IMR-90 (cell line): ENCODE data around the gene TDG. TPM values are rescaled to one million over a fixed set of nuclear protein-coding genes. Genes with fewer than 3 reads are reported as not detected.

Source experiments
- ATAC-seq: fragments of 200-7000 bp; cut with Tn5 transposase; 2 replicates; pipeline ENCODE4 v1.9.1; 2020; ENCODE audit warnings: low read depth, mild to moderate bottlenecking, moderate library complexity
- BruUV-seq: library from RNA; stranded (reverse); fragments of 400-500 nt; replicated peaks from 2 replicates; lab custom pipeline; 2021; lab: Mats Ljungman, UMichigan
- CTCF ChIA-PET: fragments of 300-600 bp; formaldehyde crosslinking; extraction: SDS; loops from one replicate; lab custom pipeline; 2021; ENCODE audit warnings: antibody characterized with exemption; lab: Yijun Ruan, JAX
- POLR2A ChIA-PET: fragments of 300-600 bp; sonication (Branson Sonifier 250); formaldehyde crosslinking; loops from one replicate; lab custom pipeline; 2022; ENCODE audit warnings: antibody characterized with exemption; ENCODE audit not compliant: unreplicated experiment; lab: Charles Lee
- DNase-seq: peaks from one replicate; pipeline ENCODE4 v3.0.0; 2013
- H2AFZ ChIP-seq: replicated peaks from 2 replicates; pipeline ENCODE3; 2013; ENCODE audit warnings: low read length, mild to moderate bottlenecking; ENCODE audit not compliant: poor library complexity
- H2AK5ac ChIP-seq: 2 replicates; pipeline ENCODE4 v1.6.1; 2013; ENCODE audit warnings: low read depth, low read length, inconsistent platforms
- H2AK9ac ChIP-seq: replicated peaks from 2 replicates; pipeline ENCODE3; 2013; ENCODE audit warnings: mild to moderate bottlenecking, low read depth, low read length, moderate library complexity; ENCODE audit not compliant: poor library complexity
- H2BK120ac ChIP-seq: 2 replicates; pipeline ENCODE4 v1.6.1; 2013; ENCODE audit warnings: low read depth, low read length, inconsistent platforms
- H2BK15ac ChIP-seq: 3 replicates; pipeline ENCODE4 v1.6.1; 2013; ENCODE audit warnings: low read depth, low read length, inconsistent platforms
- H2BK20ac ChIP-seq: 2 replicates; pipeline ENCODE4 v1.6.1; 2013; ENCODE audit warnings: low read depth, mild to moderate bottlenecking, inconsistent platforms, low read length, moderate library complexity
- H2BK5ac ChIP-seq: 2 replicates; pipeline ENCODE4 v1.6.1; 2013; ENCODE audit warnings: mild to moderate bottlenecking, low read depth, low read length, inconsistent platforms; ENCODE audit not compliant: poor library complexity, severe bottlenecking
- H3K14ac ChIP-seq: replicated peaks from 2 replicates; pipeline ENCODE4 v1.6.1; 2013; ENCODE audit warnings: low read depth, low read length, inconsistent platforms
- H3K18ac ChIP-seq: 2 replicates; pipeline ENCODE4 v1.6.1; 2013; ENCODE audit warnings: low read depth, low read length, control low read depth
- H3K23ac ChIP-seq: 2 replicates; pipeline ENCODE4 v1.6.1; 2013; ENCODE audit warnings: low read depth, low read length, inconsistent platforms
- H3K27ac ChIP-seq: 2 replicates; pipeline ENCODE4 v1.5.1; 2013; ENCODE audit warnings: mild to moderate bottlenecking, control low read depth, low read length; ENCODE audit not compliant: insufficient read depth
- H3K27me3 ChIP-seq: 2 replicates; pipeline ENCODE4 v1.6.1; 2013; ENCODE audit warnings: low read length; ENCODE audit not compliant: control insufficient read depth, insufficient read depth
- H3K36me3 ChIP-seq: 2 replicates; pipeline ENCODE4 v1.6.1; 2013; ENCODE audit warnings: low read length, mixed read lengths; ENCODE audit not compliant: control insufficient read depth, insufficient read depth
- H3K4ac ChIP-seq: 2 replicates; pipeline ENCODE4 v1.6.1; 2013; ENCODE audit warnings: low read depth, low read length, inconsistent platforms
- H3K4me1 ChIP-seq: 2 replicates; pipeline ENCODE4 v1.6.1; 2013; ENCODE audit warnings: low read length, mixed read lengths; ENCODE audit not compliant: control insufficient read depth, insufficient read depth
- H3K4me2 ChIP-seq: 2 replicates; pipeline ENCODE4 v1.6.1; 2013; ENCODE audit warnings: low read depth, mild to moderate bottlenecking, control low read depth, low read length, moderate library complexity
- H3K4me3 ChIP-seq: 2 replicates; pipeline ENCODE4 v1.5.1; 2013; ENCODE audit warnings: low read depth, mild to moderate bottlenecking, control low read depth, low read length, moderate library complexity; ENCODE audit not compliant: insufficient read depth
- H3K56ac ChIP-seq: 2 replicates; pipeline ENCODE4 v1.6.1; 2013; ENCODE audit warnings: low read length, inconsistent platforms; ENCODE audit not compliant: insufficient read depth; ENCODE audit errors: extremely low read depth
- H3K79me1 ChIP-seq, 2 experiments: 2 replicates each; pipeline ENCODE4 v1.6.1; 2013; ENCODE audit warnings: low read length in 2 of 2, inconsistent platforms in 1 of 2, low read depth in 1 of 2
- H3K9ac ChIP-seq: 2 replicates; pipeline ENCODE4 v1.6.1; 2013; ENCODE audit warnings: low read depth, low read length, control low read depth
- H3K9me1 ChIP-seq: 2 replicates; pipeline ENCODE4 v1.6.1; 2013; ENCODE audit warnings: low read length, inconsistent platforms; ENCODE audit not compliant: insufficient read depth
- H3K9me3 ChIP-seq: 2 replicates; pipeline ENCODE4 v1.6.1; 2013; ENCODE audit warnings: low read length; ENCODE audit not compliant: control insufficient read depth, insufficient read depth
- H4K20me1 ChIP-seq: 2 replicates; pipeline ENCODE4 v1.6.1; 2013; ENCODE audit warnings: low read length, inconsistent platforms; ENCODE audit not compliant: insufficient read depth
- H4K5ac ChIP-seq: 2 replicates; pipeline ENCODE4 v1.6.1; 2013; ENCODE audit warnings: mild to moderate bottlenecking, low read depth, low read length, control low read depth
- H4K8ac ChIP-seq, 2 experiments: 2 replicates each; pipeline ENCODE4 v1.6.1; 2013; ENCODE audit warnings: low read depth in 2 of 2, low read length in 2 of 2, control low read depth in 1 of 2, inconsistent platforms in 1 of 2
- H4K91ac ChIP-seq: 2 replicates; pipeline ENCODE4 v1.6.1; 2013; ENCODE audit warnings: low read depth, low read length, inconsistent platforms; ENCODE audit not compliant: insufficient read depth
- BHLHE40 ChIP-seq: fragments of 150-350 bp; IDR thresholded peaks from 2 replicates; pipeline ENCODE4 v1.6.1; 2016; ENCODE audit warnings: mild to moderate bottlenecking, low read depth, low read length
- CHD1 ChIP-seq: IDR thresholded peaks from 2 replicates; pipeline ENCODE4 v1.6.1; 2012; ENCODE audit warnings: low read depth, low read length, improper control_type of control experiment
- FOS ChIP-seq: fragments of 150-350 bp; IDR thresholded peaks from 2 replicates; pipeline ENCODE4 v1.6.1; 2016; ENCODE audit warnings: low read depth, low read length
- MAFK ChIP-seq: IDR thresholded peaks from 2 replicates; pipeline ENCODE4 v1.6.1; 2012; ENCODE audit warnings: low read depth, low read length, improper control_type of control experiment
- MAZ ChIP-seq: IDR thresholded peaks from 2 replicates; pipeline ENCODE4 v1.6.1; 2012; ENCODE audit warnings: low read depth, mild to moderate bottlenecking, low read length, improper control_type of control experiment, moderate library complexity, borderline replicate concordance
- MXI1 ChIP-seq: IDR thresholded peaks from 2 replicates; pipeline ENCODE4 v1.6.1; 2012; ENCODE audit warnings: low read depth, mild to moderate bottlenecking, low read length, moderate library complexity, borderline replicate concordance
- NFE2L2 ChIP-seq: fragments of 150-350 bp; IDR thresholded peaks from 2 replicates; pipeline ENCODE4 v1.6.1; 2016; ENCODE audit warnings: low read depth, mild to moderate bottlenecking, low read length
- POLR2A ChIP-seq: IDR thresholded peaks from 2 replicates; pipeline ENCODE4 v1.6.1; 2012; ENCODE audit warnings: mild to moderate bottlenecking, low read depth, low read length
- RAD21 ChIP-seq: IDR thresholded peaks from 2 replicates; pipeline ENCODE4 v1.6.1; 2012; ENCODE audit warnings: low read length, improper control_type of control experiment
- RCOR1 ChIP-seq: IDR thresholded peaks from 2 replicates; pipeline ENCODE4 v1.6.1; 2012; ENCODE audit warnings: mild to moderate bottlenecking, low read length, improper control_type of control experiment; ENCODE audit not compliant: insufficient replicate concordance
- WGBS, 2 experiments: methylation state at CpG; one replicate each; pipeline versions ENCODE4 v1.1.5 to v1.1.7; 2013; ENCODE audit warnings: missing lambda C conversion rate in 2 of 2; ENCODE audit not compliant: insufficient read length in 1 of 2; ENCODE audit errors: extremely low coverage in 2 of 2; 5-methylcytosine and 5-hydroxymethylcytosine counted together
- dilution Hi-C: fragments of 300-500 bp; cut with HindIII; formaldehyde crosslinking; loops from one replicate; pipeline ENCODE4 v1.14.3; 2018; ENCODE audit warnings: low sequenced_read_pairs; ENCODE audit not compliant: unreplicated experiment
- in situ Hi-C: fragments of 300-500 bp; cut with MboI; formaldehyde crosslinking; loops from 3 replicates; pipeline ENCODE4 v1.14.3; 2019; ENCODE audit warnings: low sequenced_read_pairs, inconsistent platforms, mixed read lengths
- intact Hi-C: fragments of 100-400 bp; cut with micrococcal nuclease; formaldehyde crosslinking; loops from 2 replicates; pipeline ENCODE4 v1.10.0; 2022
- polyA plus RNA-seq, 3 experiments: library from polyadenylated mRNA; depleted of rRNA; stranded (reverse); fragments of >200 nt; gene quantifications; 2 replicates each; pipeline ENCODE4 v1.2.3, GENCODE V29; 2012; ENCODE audit warnings: low replicate concordance in 1 of 3
- total RNA-seq: library from RNA; depleted of rRNA; stranded (reverse); fragments of >200 nt; gene quantifications from 2 replicates; pipeline ENCODE4 v1.2.3, GENCODE V29; 2012
- TF ChIP-seq, protein P1 (sequence below): fragments of 150-350 bp; IDR thresholded peaks from 2 replicates; pipeline ENCODE4 v1.6.1; 2016; ENCODE audit warnings: low read depth, mild to moderate bottlenecking, low read length, moderate library complexity, borderline replicate concordance
- TF ChIP-seq, protein P2 (sequence below): fragments of 150-350 bp; IDR thresholded peaks from 2 replicates; pipeline ENCODE4 v1.6.1; 2017; ENCODE audit warnings: mild to moderate bottlenecking, antibody characterized with exemption, low read length, low read depth

Gene TDG
- total and polyA plus RNA-seq, 2 of the 4 experiments (the other 2 are of a cell fraction), result 14.0 to 14.7 TPM

DNA sequence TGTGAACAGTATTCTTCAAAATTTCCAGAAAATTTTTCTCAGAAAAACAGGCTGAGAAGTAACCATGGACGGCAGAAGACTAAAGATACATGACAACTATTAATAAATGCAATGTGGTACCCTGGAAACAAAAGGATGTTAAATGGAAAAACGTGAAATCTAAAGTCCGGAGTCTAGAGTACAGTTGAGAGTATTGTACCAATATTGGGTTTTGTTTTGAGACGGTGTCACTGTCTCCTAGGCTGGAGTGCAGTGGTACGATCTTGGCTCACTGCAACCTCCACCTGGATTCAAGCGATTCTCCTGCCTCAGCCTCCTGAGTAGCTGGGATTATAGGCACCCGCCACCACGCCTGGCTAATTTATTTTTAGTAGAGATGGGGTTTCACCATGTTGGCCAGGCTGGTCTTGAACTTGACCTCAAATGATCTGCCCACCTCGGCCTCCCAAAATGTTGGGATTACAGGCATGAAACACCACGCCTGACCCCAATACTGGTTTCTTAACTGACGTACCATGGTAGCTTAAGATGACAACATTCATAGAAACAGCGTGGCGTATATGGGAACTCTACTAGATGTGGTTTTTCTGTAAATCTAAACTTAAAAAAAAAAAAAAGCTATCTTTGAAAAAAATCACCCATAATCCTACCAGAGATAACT, 16.8 kb upstream of the TDG start:
- ChIA-PET POLR2A (interaction anchor here (0.5 kb wide), 1 partner anchor 15 kb away, joined by 3 read pairs; no protein-coding TSS in a partner anchor), CTCF (interaction anchor here (1.0 to 1.4 kb wide), 2 partner anchors 13 to 135 kb away, joined by 3 read pairs; no protein-coding TSS in a partner anchor)
- H2AK5ac ChIP-seq, result no peak overlapping the region
- H2AFZ ChIP-seq, result no peak overlapping the region
- ATAC-seq (no peak), DNase-seq (no peak)
- TF ChIP-seq BHLHE40, result no peak
- no peak for TF ChIP-seq NFE2L2
- no peak for TF ChIP-seq CHD1
- TF ChIP-seq POLR2A, result no peak
- TF ChIP-seq RAD21, result no peak
- no peak for TF ChIP-seq RCOR1
- TF ChIP-seq MAFK, result no peak
- TF ChIP-seq, protein P1, sequence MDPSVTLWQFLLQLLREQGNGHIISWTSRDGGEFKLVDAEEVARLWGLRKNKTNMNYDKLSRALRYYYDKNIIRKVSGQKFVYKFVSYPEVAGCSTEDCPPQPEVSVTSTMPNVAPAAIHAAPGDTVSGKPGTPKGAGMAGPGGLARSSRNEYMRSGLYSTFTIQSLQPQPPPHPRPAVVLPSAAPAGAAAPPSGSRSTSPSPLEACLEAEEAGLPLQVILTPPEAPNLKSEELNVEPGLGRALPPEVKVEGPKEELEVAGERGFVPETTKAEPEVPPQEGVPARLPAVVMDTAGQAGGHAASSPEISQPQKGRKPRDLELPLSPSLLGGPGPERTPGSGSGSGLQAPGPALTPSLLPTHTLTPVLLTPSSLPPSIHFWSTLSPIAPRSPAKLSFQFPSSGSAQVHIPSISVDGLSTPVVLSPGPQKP, result no peak
- TF ChIP-seq, protein P2, sequence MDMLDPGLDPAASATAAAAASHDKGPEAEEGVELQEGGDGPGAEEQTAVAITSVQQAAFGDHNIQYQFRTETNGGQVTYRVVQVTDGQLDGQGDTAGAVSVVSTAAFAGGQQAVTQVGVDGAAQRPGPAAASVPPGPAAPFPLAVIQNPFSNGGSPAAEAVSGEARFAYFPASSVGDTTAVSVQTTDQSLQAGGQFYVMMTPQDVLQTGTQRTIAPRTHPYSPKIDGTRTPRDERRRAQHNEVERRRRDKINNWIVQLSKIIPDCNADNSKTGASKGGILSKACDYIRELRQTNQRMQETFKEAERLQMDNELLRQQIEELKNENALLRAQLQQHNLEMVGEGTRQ, result no peak
- no peak for TF ChIP-seq MAZ
- no peak for TF ChIP-seq MXI1
- no peak for TF ChIP-seq FOS
- no peaks in the 10 kb centered on the region for H3K27me3 ChIP-seq
- H4K5ac ChIP-seq, result no peak overlapping the region
- dilution Hi-C loops (no loop called here), intact Hi-C loops (loop anchor here (10.0 kb wide), 1 partner anchor 376 kb away; no protein-coding TSS in a partner anchor), in situ Hi-C loops (no loop called here)
- peaks cover 28 to 34% of the 10 kb centered on the region in 2 experiments for H3K79me1 ChIP-seq
- no peaks in the 10 kb centered on the region for H3K9me3 ChIP-seq
- no peak overlapping the region for H4K91ac ChIP-seq
- H3K14ac ChIP-seq, result no peak overlapping the region
- H3K4me3 ChIP-seq, result no peak overlapping the region
- H3K4me1 ChIP-seq, result no peaks in the 10 kb centered on the region
- no peak overlapping the region for H3K56ac ChIP-seq
- no peak overlapping the region for H2BK120ac ChIP-seq
- H2BK5ac ChIP-seq, result no peak overlapping the region
- H4K20me1 ChIP-seq, result peaks cover 7% of the 10 kb centered on the region; the same call in 1 of the 2 replicates
- H2AK9ac ChIP-seq, result no peak overlapping the region
- H4K8ac ChIP-seq, result no peak overlapping the region
- no peak overlapping the region for H3K23ac ChIP-seq
- H3K27ac ChIP-seq, result no peak overlapping the region
- H2BK20ac ChIP-seq, result no peak overlapping the region
- BruUV-seq, result no TSS peak
- H3K4ac ChIP-seq, result no peak overlapping the region
- H3K36me3 ChIP-seq, result peaks cover 56% of the 10 kb centered on the region
- H2BK15ac ChIP-seq, result no peak overlapping the region
- no peaks in the 10 kb centered on the region; the same call in 1 of the 2 replicates for H3K9me1 ChIP-seq
- no peak overlapping the region for H3K18ac ChIP-seq
- 92% methylated on average over 2 of the region's 13 CpGs; no CpG with 5 or more reads in 1 of the 2 experiments for WGBS, 2 experiments
- H3K4me2 ChIP-seq, result no peak overlapping the region
- no peak overlapping the region for H3K9ac ChIP-seq
